Measurements from ENCODE around the gene CAPN10.

GRCh38 chr2:240636563-240637115 is 50.1 kb downstream of the CAPN10 start:
- TF ChIP-seq CTCF (optimal IDR thresholded peaks at IDR 0.05 in 1 of 3, IDR thresholded peaks at IDR 0.05 in 1 of 3, conservative IDR thresholded peaks at IDR 0.05 in 1 of 3; ENCODE audit: extremely low read depth in 1 of 3, insufficient read depth in 2 of 3, low read length in 3 of 3) (no peak), EZH2 (IDR thresholded peaks at IDR 0.05; ENCODE audit: low read length) (no peak)

All from keratinocyte (primary cell).